ENCODE data around the gene NEK6. TPM values are rescaled to one million over a fixed set of nuclear protein-coding genes. Genes with fewer than 3 reads are reported as not detected.

Gene NEK6
- total and polyA plus RNA-seq, 2 of the 8 experiments (the other 6 are each of a cell fraction or from before 2014, with no cell fraction given) = 17.7 to 19.7 TPM

GRCh38 chr9:124263800-124264426 lies 6.2 kb downstream of the NEK6 start (continued):
- TF ChIP-seq SP1 (IDR thresholded peaks at IDR 0.05; ENCODE audit: low read depth, low read length) = no peak
- no peak for TF ChIP-seq POLR2A (IDR thresholded peaks at IDR 0.05; ENCODE audit: control extremely low read depth in 1 of 2, low read depth in 2 of 2, low read length in 2 of 2)
- no peak for TF ChIP-seq JUND (IDR thresholded peaks at IDR 0.05; ENCODE audit: low read length)
- no peak for TF ChIP-seq EZH2 (IDR thresholded peaks at IDR 0.05; ENCODE audit: low read depth, low read length, severe bottlenecking)
- TF ChIP-seq FOSL1 (IDR thresholded peaks at IDR 0.05; ENCODE audit: insufficient read depth, low read depth, low read length) = no peak

Measured in H1 (cell line).